GM03348 (cell line): ENCODE data around the gene GABRR3.

Source experiments
- DNase-seq: peaks from one replicate; pipeline ENCODE4 v3.0.0; 2012; ENCODE audit warnings: low spot score

GABRR3 gene

GRCh38 chr3:98035208-98035607 lies at the start of gene GABRR3:
Gene GABRR3, minus strand, starts transcription at chr3:98035315. Its CDS starts 328 bp downstream, at chr3:98034987.
- no peak for DNase-seq

- no peak for DNase-seq
Measured at GRCh38 chr3:98073486-98073885, 38.4 kb upstream of the GABRR3 start.

- DNase-seq = no peak
Measured at GRCh38 chr3:98070840-98071239, 35.7 kb upstream of the GABRR3 start.

- DNase-seq = no peak
Measured at GRCh38 chr3:98068824-98069223, 33.7 kb upstream of the GABRR3 start.

GRCh38 chr3:98058244-98058960 lies 23.3 kb upstream of the GABRR3 start:
- DNase-seq = no peak

DNA sequence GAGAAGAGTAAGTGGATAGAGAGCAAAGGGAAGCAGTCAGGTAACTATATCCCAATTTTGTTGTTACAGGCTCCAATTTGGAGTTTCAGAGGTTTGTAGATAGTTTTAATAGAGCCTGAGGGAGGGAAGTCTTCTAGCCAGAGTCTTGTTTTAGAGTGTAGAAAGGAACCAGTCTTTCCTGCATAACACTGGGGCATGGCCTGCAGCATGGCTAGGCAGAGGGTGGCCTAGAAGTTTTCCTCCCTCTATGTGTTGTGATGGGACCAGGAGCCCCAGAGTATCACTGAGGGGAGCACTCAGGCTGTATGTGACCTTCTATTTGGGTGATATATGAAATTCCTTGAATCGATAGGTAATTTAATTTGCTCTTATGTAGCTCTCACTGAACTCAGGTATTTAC lies 22.5 kb upstream of the GABRR3 start:
- no peak for DNase-seq

DNA sequence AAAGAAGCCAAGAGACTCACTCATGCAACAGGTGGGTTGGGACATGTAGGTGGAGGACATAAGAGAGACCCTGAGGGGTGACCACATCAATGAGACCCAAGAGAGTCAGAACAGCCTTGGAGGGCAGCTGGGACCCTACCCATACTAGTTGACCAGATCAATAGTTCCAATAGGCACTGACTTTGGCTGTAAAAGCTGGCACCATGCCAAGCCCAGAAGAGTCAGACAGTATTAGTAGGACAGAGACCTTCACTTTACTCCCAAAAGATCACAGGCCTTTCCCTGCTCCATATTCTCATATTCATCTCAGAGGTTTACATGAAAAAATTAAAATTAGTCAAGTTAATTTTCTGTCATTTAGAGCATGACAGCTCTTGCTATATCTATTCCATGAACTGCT lies 20.9 kb upstream of the GABRR3 start:
- no peak for DNase-seq

- DNase-seq = no peak
Measured at GRCh38 chr3:98049271-98049670, 14.2 kb upstream of the GABRR3 start.

DNA sequence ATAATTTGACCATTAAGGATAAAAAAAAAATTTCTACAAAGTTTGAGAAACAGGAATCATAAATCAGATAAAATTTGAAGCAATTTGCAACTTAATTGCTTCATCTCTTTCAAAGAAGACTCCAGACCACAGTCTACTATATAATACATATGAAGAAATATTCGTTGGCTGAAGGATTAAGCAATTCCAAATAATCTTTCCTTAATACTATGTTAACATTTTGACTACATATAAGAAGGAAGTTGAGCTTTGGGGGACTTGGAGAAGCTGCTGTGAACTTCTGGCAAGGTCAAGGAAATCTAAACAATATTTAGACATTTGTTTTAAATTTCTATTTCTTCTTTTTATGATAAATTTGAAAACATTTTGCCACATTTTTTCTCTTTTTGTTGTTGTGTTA lies 13.5 kb upstream of the GABRR3 start:
- DNase-seq = no peak

GRCh38 chr3:98041350-98041749 lies 6.2 kb upstream of the GABRR3 start:
- DNase-seq = no peak

- peak; percentile 61 for DNase-seq
Measured at GRCh38 chr3:98039322-98040024, 4.4 kb upstream of the GABRR3 start.

DNA sequence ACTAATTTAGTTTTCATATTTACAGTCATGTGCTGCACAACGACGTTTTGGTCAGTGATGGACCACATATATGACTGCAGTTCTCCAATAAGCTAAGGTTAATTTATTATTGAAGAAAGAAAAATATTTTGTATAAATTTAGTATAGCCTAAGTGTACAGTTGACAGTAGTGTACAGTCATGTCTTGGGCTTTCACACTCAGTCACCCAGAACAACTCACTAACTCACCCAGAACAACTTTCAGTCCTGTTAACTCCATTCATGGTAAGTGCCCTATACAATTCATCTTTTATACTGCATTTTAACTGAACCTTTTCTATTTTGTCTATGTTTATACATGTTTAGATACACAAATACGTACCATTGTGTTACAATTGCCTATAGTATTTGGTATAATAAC lies 3.8 kb upstream of the GABRR3 start:
- DNase-seq = no peak

GRCh38 chr3:98038286-98038685 lies 3.2 kb upstream of the GABRR3 start:
- DNase-seq = no peak

DNA sequence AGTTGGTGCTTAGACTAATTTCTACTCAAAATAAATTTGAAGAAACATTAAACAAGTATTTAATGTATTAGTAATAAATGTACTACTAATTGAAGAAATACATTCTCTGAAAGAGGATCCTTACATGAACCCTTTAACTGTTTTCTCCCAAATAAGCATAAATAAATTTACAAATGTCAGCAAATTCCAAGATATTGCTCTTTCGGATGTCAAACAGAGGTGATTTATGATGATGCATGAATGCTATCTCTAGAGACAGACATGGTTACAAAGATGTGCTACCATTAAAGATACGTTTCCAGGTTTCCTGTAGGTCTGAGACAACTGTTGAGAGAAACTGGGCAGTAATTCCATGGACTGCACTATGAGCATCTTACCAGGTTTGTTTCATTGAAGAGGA lies 629 bp downstream of the GABRR3 start:
- no peak for DNase-seq

GRCh38 chr3:98034036-98034435 lies 1.1 kb downstream of the GABRR3 start:
- DNase-seq = no peak

GRCh38 chr3:98032904-98033303 lies 2.2 kb downstream of the GABRR3 start:
- DNase-seq = no peak

GRCh38 chr3:98032265-98032664 lies 2.9 kb downstream of the GABRR3 start:
- DNase-seq = no peak

DNA sequence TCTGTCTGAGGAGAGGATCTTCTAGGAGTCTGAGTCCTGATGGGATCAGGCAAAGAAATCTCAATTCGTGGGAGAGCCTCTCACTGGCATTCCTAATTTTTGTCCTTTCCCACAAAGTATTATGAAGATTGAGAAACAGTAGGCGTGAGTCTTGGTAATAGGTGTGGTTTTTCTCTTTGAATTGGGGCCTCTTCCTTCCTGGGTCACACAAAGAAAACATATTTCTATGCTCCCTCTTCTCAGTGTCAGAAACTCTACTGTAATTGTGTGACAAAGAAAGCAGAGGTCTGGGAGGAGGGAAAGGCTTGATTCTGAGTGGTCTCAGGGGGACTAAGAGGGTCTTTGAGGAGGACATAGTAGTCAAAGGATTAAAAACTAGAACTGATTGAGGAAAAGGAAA lies 6.0 kb downstream of the GABRR3 start:
- no peak for DNase-seq

GRCh38 chr3:98027085-98027446 lies 8.0 kb downstream of the GABRR3 start:
- no peak for DNase-seq

GRCh38 chr3:98026425-98027084 lies 8.6 kb downstream of the GABRR3 start:
- no peak for DNase-seq

DNA sequence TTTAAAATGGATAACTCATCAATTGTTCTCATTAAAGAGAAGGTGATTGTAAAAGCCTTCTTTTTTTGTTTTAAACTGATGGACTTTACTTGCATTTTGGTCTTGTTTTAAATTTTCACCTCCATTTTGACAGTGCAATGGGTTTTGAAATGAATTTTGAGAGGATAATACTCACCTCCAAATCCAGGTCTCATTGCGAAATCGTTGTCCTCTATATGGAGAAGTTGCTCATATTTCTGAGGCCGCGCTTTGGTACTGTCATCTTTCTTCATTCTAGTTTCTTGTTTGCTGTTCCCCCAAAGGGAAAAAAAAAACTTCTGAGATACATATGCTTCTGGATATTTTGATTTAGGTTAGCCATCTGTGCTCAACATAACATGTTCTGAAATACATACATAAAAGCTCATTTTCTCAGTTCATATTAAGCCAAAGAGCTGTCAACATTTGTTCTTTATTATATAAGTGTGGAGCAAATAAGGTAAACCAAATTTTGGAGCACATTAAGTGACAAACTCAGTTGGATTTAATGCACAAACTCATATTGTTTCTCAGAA lies 9.6 kb downstream of the GABRR3 start:
- no peak for DNase-seq

DNA sequence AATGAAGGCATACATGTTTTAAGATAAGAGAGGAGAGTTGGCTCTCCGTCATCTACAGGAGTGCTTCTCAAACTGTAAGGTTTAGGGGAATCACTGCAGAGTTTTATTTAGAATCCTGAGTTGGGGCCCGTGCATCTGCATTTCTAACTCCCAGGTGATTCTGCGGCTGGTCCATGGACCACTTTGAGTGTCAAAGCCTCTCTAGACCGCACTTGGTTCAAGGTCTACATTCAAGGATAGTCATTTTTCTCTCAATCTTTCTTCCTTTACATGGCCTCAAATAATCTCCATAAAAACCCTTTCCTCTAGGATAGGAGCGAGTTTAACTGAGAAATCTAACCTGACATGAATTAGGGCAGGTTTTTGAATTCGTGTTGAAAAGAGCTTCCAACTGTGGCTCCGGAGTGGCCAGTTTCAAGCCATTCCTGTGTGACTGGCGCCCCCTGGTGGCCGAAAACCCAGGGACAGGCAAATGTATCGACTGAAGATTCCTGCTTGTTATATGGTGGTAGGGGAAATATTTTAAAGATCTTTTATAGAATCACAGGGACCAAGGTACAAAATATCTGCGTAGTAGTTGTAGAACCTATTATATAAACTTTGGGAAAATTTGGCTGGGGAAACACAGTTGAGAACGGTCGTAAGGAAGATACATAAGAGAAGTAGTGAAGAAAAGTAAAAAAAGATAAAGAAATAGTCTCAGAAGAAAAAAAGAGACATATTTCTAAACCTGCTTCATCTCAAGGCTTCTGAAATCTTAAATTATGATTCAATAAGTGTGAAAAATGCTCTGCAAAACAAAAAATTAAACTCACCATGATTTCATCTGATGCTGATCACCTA lies 11.9 kb downstream of the GABRR3 start:
- peak; percentile 77 for DNase-seq
